Vagina (tissue), 2 donors: ENCODE data around the gene RAB22A.

Source experiments
- CTCF ChIP-seq, 3 experiments: fragments of 450-650 bp in 2 of 3; fragments of 200-600 bp in 1 of 3; sonication (generic) in 1 of 3; IDR thresholded peaks; one replicate each; pipeline ENCODE4 v1.5.1; 2017 to 2019; ENCODE audit warnings: antibody characterized with exemption in 3 of 3, mild to moderate bottlenecking in 2 of 3, moderate library complexity in 2 of 3
- POLR2A ChIP-seq, 2 donors: fragments of 450-650 bp; IDR thresholded peaks; one replicate each; pipeline ENCODE4 v1.6.1; 2017; ENCODE audit warnings: antibody characterized with exemption in 2 of 2, mild to moderate bottlenecking in 2 of 2, moderate library complexity in 2 of 2
- POLR2AphosphoS5 ChIP-seq, 2 donors: sonication (generic); formaldehyde crosslinking; IDR thresholded peaks; one replicate each; pipeline ENCODE4 v1.9.0; 2017; ENCODE audit warnings: antibody characterized with exemption in 2 of 2, mild to moderate bottlenecking in 2 of 2, low read depth in 1 of 2; ENCODE audit not compliant: insufficient read depth in 1 of 2

GRCh38 chr20:58360936-58361335, 51.4 kb downstream of the RAB22A start:
- TF ChIP-seq CTCF (IDR thresholded peaks at IDR 0.05), result no peak
- no peak for TF ChIP-seq POLR2A (IDR thresholded peaks at IDR 0.05)
- TF ChIP-seq POLR2AphosphoS5 (IDR thresholded peaks at IDR 0.05; ENCODE audit: insufficient read depth in 1 of 2, low read depth in 1 of 2), result no peak
